ENCODE data around the gene APOB.

APOB gene

GRCh38 chr2:21007129-21008013, 36.5 kb downstream of the APOB start:
- no peak overlapping the region for H3K4me3 ChIP-seq
- no peak overlapping the region for H3K27ac ChIP-seq

- no peak overlapping the region for H3K4me3 ChIP-seq
- H3K27ac ChIP-seq, result no peak overlapping the region
These were observed 37.3 kb downstream of the APOB start for GRCh38 chr2:21006423-21007128.

- Histone ChIP-seq H3K27ac (no peak overlapping the region), H3K4me3 (no peak overlapping the region)
These were observed 38.0 kb downstream of the APOB start for GRCh38 chr2:21005700-21006422.

GRCh38 chr2:21005111-21005699, 38.7 kb downstream of the APOB start:
- Histone ChIP-seq H3K27ac (no peak overlapping the region), H3K4me3 (no peak overlapping the region)

- Histone ChIP-seq H3K27ac (no peak overlapping the region), H3K4me3 (no peak overlapping the region)
These were observed 39.7 kb downstream of the APOB start for GRCh38 chr2:21004181-21004572.

GRCh38 chr2:21003572-21004180, 40.2 kb downstream of the APOB start:
- Histone ChIP-seq H3K4me3 (no peak overlapping the region), H3K27ac (no peak overlapping the region)

GRCh38 chr2:21002814-21003192, 41.1 kb downstream of the APOB start:
- no peak overlapping the region for H3K27ac ChIP-seq
- no peak overlapping the region for H3K4me3 ChIP-seq

GRCh38 chr2:21001988-21002813, 41.7 kb downstream of the APOB start:
- H3K27ac ChIP-seq, result no peak overlapping the region
- no peak overlapping the region for H3K4me3 ChIP-seq

- Histone ChIP-seq H3K4me3 (no peak overlapping the region), H3K27ac (no peak overlapping the region)
These were observed 42.5 kb downstream of the APOB start for GRCh38 chr2:21001225-21001946.

- Histone ChIP-seq H3K27ac (no peak overlapping the region), H3K4me3 (no peak overlapping the region)
These were observed 43.8 kb downstream of the APOB start for GRCh38 chr2:20999906-21000645.

GRCh38 chr2:20998972-20999905, 44.6 kb downstream of the APOB start:
- Histone ChIP-seq H3K4me3 (no peak overlapping the region), H3K27ac (no peak overlapping the region)

GRCh38 chr2:20997953-20998722, 45.7 kb downstream of the APOB start:
- Histone ChIP-seq H3K27ac (no peak overlapping the region), H3K4me3 (no peak overlapping the region)

- Histone ChIP-seq H3K4me3 (no peak overlapping the region), H3K27ac (no peak overlapping the region)
These were observed 49.7 kb downstream of the APOB start for GRCh38 chr2:20994130-20994529.

GRCh38 chr2:20992201-20992711, 51.6 kb downstream of the APOB start:
- Histone ChIP-seq H3K4me3 (no peak overlapping the region), H3K27ac (no peak overlapping the region)
